Measurements from ENCODE around the gene PLPP3.

PLPP3 gene

DNA sequence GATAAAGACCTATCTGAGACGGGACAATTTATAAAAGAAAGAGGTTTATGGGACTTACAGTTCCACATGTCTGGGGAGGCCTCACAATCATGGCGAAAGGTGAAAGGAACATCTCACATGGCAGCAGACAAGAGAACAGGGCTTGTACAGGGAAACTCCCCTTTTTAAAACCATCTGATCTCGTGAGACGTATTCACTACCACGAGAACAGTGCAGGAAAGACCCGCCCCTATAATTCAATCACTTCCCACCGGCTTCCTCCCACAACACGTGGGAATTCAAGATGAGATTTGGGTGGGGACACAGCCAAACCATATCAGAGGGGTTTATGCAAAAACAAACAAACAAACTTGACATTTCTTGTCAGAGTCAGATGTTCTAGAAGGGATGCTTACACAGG lies 89.7 kb downstream of the PLPP3 start:
- Histone ChIP-seq H3K36me3 (ENCODE audit: control insufficient read depth, insufficient read depth, low read length) (peaks cover 7% of the 10 kb centered on the region), H3K27me3 (ENCODE audit: control insufficient read depth, insufficient read depth, low read length, poor library complexity, severe bottlenecking) (no peaks in the 10 kb centered on the region), H3K4me1 (ENCODE audit: control insufficient read depth, insufficient read depth, low read length) (peaks cover 12% of the 10 kb centered on the region), H3K27ac (ENCODE audit: insufficient read depth, low read depth, low read length, poor library complexity, severe bottlenecking) (no peak overlapping the region), H3K9me3 (ENCODE audit: control insufficient read depth, low read length) (no peaks in the 10 kb centered on the region), H3K4me3 (ENCODE audit: insufficient read depth, low read depth, low read length) (no peak overlapping the region)
- WGBS, 2 experiments, result 89 to 91% methylated on average over 8 of the region's 8 CpGs

DNA sequence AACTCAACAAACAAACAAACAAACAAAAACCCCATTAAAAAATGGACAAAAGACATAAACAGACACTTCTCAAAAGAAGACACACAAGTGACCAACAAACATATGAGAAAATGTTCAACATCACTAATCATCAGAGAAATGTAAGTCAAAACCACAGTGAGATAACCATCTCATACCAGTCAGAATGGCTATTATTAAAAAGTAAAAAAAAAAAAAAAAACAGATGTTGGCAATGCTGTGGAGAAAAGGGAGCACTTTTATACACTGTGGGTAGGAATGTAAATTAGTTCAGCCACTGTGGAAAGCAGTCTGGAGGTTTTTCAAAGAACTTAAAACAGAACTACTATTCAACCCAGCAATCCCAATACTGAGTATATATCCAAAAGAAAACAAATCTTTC lies 94.7 kb downstream of the PLPP3 start:
- Histone ChIP-seq H3K27ac (ENCODE audit: insufficient read depth, low read depth, low read length, poor library complexity, severe bottlenecking) (no peak overlapping the region), H3K27me3 (ENCODE audit: control insufficient read depth, insufficient read depth, low read length, poor library complexity, severe bottlenecking) (no peaks in the 10 kb centered on the region), H3K4me3 (ENCODE audit: insufficient read depth, low read depth, low read length) (no peak overlapping the region), H3K36me3 (ENCODE audit: control insufficient read depth, insufficient read depth, low read length) (no peaks in the 10 kb centered on the region), H3K9me3 (ENCODE audit: control insufficient read depth, low read length) (no peaks in the 10 kb centered on the region), H3K4me1 (ENCODE audit: control insufficient read depth, insufficient read depth, low read length) (no peaks in the 10 kb centered on the region)

DNA sequence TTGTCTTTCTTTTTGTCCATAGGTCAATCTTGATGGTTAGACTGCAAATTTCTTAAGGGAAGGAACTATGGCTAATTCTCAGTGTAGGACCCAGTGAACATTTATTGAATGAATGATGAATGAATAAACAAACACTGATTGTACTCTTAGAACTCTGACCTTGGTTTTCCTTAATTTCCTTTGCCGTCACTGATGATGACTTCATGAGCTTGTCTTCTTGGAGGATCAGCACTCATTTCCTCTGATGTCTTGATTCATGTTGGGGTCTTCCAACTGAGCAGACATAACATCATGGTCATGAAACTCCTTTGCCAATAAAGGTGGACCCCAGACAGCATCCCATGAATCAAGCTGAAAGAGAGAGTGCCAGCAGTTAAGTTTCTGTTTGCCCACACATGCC lies 96.3 kb downstream of the PLPP3 start:
- Histone ChIP-seq H3K27ac (ENCODE audit: insufficient read depth, low read depth, low read length, poor library complexity, severe bottlenecking) (no peak overlapping the region), H3K4me1 (ENCODE audit: control insufficient read depth, insufficient read depth, low read length) (no peaks in the 10 kb centered on the region), H3K27me3 (ENCODE audit: control insufficient read depth, insufficient read depth, low read length, poor library complexity, severe bottlenecking) (no peaks in the 10 kb centered on the region), H3K36me3 (ENCODE audit: control insufficient read depth, insufficient read depth, low read length) (no peaks in the 10 kb centered on the region), H3K4me3 (ENCODE audit: insufficient read depth, low read depth, low read length) (no peak overlapping the region), H3K9me3 (ENCODE audit: control insufficient read depth, low read length) (no peaks in the 10 kb centered on the region)
- 97 to 100% methylated on average over 1 of the region's 1 CpG for WGBS, 2 experiments

DNA sequence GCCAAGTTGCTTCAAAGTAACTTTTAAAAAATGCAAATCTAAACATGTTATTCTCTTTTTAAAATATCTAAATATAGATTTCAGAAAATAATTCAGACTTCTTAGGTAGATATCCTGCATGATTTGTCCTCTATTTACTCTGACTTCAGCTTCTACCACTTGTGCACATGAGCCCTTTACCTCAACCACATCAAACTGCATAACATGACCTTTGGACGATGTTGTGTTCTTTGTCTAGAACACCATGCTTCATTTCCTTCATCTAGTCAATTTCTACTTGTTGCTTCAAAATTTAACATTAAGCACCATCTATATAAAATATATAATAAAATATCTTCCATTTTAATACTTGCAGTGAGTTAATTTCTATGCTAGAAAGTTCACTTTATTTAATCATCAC lies 96.9 kb downstream of the PLPP3 start:
- 96 to 100% methylated on average over 1 of the region's 1 CpG for WGBS, 2 experiments
- no peaks in the 10 kb centered on the region for H3K9me3 ChIP-seq (ENCODE audit: control insufficient read depth, low read length)
- H3K27me3 ChIP-seq (ENCODE audit: control insufficient read depth, insufficient read depth, low read length, poor library complexity, severe bottlenecking), result no peaks in the 10 kb centered on the region

DNA sequence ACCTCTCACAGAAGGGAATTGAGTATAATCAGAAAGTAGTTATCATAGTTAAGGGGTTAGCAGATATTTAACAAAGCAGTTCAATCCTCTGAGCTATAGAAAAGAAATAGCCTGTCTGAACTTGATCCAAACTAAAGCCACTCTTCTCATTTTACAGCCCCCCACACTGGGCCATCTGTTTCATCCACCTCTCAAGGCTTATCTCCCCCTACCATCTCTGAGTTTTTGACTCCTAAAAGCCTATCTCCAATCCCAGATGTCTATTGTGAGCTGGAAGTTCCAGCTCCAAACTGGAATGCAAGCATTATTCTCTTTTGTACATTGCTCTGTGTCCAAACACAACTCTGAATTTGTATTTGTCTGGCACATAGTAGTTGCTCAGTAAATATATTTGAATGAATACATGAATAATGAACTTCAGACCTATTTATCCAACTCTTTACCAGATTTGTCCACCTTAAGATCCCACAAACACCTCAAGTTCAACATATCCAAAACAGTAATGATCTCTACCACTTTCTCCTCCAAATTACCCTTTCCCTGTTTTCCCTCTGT lies 98.1 kb downstream of the PLPP3 start:
- no peaks in the 10 kb centered on the region for H3K9me3 ChIP-seq (ENCODE audit: control insufficient read depth, low read length)
- no peaks in the 10 kb centered on the region for H3K27me3 ChIP-seq (ENCODE audit: control insufficient read depth, insufficient read depth, low read length, poor library complexity, severe bottlenecking)
- no peak overlapping the region for H3K27ac ChIP-seq (ENCODE audit: insufficient read depth, low read depth, low read length, poor library complexity, severe bottlenecking)
- H3K4me1 ChIP-seq (ENCODE audit: control insufficient read depth, insufficient read depth, low read length), result peaks cover 5% of the 10 kb centered on the region
- no peak overlapping the region for H3K4me3 ChIP-seq (ENCODE audit: insufficient read depth, low read depth, low read length)
- no peaks in the 10 kb centered on the region for H3K36me3 ChIP-seq (ENCODE audit: control insufficient read depth, insufficient read depth, low read length)

More for the DNA sequence above, 96.9 kb downstream of the PLPP3 start:
- no peaks in the 10 kb centered on the region for H3K36me3 ChIP-seq (ENCODE audit: control insufficient read depth, insufficient read depth, low read length)
- H3K27ac ChIP-seq (ENCODE audit: insufficient read depth, low read depth, low read length, poor library complexity, severe bottlenecking), result no peak overlapping the region
- H3K4me1 ChIP-seq (ENCODE audit: control insufficient read depth, insufficient read depth, low read length), result no peaks in the 10 kb centered on the region
- H3K4me3 ChIP-seq (ENCODE audit: insufficient read depth, low read depth, low read length), result no peak overlapping the region

DNA sequence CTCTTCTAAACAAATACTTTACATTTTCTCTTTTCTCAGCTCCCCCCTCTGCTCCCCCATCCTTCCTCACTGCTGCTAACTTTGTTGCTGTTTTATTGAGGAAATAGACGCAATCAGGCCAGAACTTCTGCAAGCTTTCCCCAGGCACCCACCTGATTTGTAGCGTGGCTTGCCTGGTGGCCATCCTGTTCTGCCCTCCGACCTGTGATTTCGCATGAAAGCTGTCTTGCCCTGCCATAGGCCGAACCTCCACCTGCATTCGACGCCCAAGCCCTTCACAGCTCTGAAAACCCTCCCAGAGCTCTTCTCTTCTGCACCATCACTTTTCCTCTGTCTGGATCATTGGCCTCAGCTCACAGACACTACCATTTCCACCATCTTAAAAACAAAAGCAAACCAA lies 100.6 kb downstream of the PLPP3 start:
- Histone ChIP-seq H3K9me3 (ENCODE audit: control insufficient read depth, low read length) (no peaks in the 10 kb centered on the region), H3K27ac (ENCODE audit: insufficient read depth, low read depth, low read length, poor library complexity, severe bottlenecking) (no peak overlapping the region), H3K27me3 (ENCODE audit: control insufficient read depth, insufficient read depth, low read length, poor library complexity, severe bottlenecking) (no peaks in the 10 kb centered on the region), H3K4me3 (ENCODE audit: insufficient read depth, low read depth, low read length) (no peak overlapping the region), H3K4me1 (ENCODE audit: control insufficient read depth, insufficient read depth, low read length) (peaks cover 5% of the 10 kb centered on the region), H3K36me3 (ENCODE audit: control insufficient read depth, insufficient read depth, low read length) (no peaks in the 10 kb centered on the region)
- 90 to 91% methylated on average over 7 of the region's 7 CpGs for WGBS, 2 experiments

DNA sequence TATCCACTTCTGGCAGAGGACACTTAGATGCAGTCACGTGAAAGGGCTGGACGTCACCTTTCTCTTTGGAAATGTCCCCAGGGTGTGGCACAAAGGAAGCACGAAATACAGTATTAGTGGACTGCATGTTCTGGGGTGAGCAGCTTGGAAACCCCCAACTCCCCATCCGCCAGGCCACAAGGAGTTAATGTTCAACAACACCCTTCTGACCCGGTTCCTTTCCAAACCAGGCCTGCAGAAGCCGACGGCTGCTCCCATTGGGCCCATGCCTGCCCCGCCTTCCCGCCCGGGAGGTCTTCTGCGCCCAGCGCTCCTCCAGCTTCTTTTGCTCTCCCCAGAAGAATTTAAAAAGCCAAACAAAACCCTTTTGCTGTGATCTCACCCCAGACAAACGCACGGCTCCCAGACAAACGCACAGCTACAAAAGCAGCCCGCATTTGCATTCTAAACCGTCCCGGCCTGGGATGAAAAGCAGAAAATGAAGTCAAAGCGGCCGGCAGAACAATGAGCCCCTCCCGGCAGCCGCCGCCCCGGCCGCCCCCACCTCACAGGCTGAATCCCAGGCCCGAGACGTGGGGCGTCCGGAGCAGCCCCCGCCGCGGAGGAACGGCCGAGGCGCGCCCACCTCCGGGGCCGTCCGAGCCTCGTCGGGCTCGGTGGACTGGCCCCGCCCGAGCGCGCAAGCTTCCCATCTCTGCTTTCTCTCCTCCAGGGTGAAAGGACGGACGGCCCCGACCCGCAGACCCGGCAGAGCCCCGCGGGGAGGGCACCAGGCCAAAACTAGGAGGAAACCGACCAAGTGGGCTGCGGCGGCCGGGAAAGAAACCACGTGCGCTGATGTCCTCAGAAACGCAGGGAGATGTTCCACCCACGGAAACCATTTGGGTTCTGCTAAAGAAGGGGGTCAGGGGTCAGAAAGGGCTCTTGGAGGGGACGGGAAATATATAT lies 101.9 kb downstream of the PLPP3 start:
- Histone ChIP-seq H3K4me1 (ENCODE audit: control insufficient read depth, insufficient read depth, low read length) (peaks cover 5% of the 10 kb centered on the region), H3K4me3 (ENCODE audit: insufficient read depth, low read depth, low read length) (peak overlapping the region; percentile 46), H3K27ac (ENCODE audit: insufficient read depth, low read depth, low read length, poor library complexity, severe bottlenecking) (peak overlapping the region; percentile 69), H3K9me3 (ENCODE audit: control insufficient read depth, low read length) (no peaks in the 10 kb centered on the region), H3K27me3 (ENCODE audit: control insufficient read depth, insufficient read depth, low read length, poor library complexity, severe bottlenecking) (no peaks in the 10 kb centered on the region), H3K36me3 (ENCODE audit: control insufficient read depth, insufficient read depth, low read length) (no peaks in the 10 kb centered on the region)
- WGBS, 2 experiments, result 4% methylated on average over 61 of the region's 62 CpGs

DNA sequence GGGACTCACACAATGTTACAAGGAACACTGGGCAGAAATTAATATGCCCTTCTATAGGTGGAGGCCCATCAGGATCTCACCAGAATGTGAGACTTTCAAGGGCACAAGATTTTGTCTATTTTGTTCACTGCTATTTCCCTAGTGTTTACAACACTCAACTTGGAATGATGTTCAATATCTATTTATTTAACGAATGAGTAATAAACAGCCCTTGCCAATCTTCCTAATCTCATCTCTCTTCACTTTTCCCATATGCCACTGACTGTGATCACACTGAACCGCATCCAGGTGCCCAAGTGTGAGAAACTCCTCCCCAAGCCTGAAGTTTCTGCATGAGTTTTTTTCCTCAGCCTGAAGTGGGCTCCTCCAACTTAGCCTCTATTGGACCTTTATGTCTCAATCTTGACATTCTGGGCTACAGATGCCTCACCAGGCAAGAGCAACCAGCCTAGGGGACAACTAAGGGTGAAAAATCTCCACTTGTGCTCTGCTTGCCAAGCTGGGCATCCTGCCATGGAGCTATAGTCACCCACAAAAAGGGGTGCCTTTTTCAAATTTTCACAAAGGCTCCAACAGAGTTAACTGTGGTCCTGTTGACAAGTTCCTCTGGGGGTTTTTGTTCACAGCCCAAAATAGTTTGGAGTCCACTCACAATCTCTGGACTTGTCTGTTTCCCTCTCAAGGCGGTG lies 105.6 kb downstream of the PLPP3 start:
- Histone ChIP-seq H3K4me3 (ENCODE audit: insufficient read depth, low read depth, low read length) (no peak overlapping the region), H3K4me1 (ENCODE audit: control insufficient read depth, insufficient read depth, low read length) (peaks cover 5% of the 10 kb centered on the region), H3K36me3 (ENCODE audit: control insufficient read depth, insufficient read depth, low read length) (no peaks in the 10 kb centered on the region), H3K27me3 (ENCODE audit: control insufficient read depth, insufficient read depth, low read length, poor library complexity, severe bottlenecking) (no peaks in the 10 kb centered on the region), H3K27ac (ENCODE audit: insufficient read depth, low read depth, low read length, poor library complexity, severe bottlenecking) (no peak overlapping the region), H3K9me3 (ENCODE audit: control insufficient read depth, low read length) (no peaks in the 10 kb centered on the region)
- WGBS, 2 experiments, result 89 to 95% methylated on average over 3 of the region's 3 CpGs

DNA sequence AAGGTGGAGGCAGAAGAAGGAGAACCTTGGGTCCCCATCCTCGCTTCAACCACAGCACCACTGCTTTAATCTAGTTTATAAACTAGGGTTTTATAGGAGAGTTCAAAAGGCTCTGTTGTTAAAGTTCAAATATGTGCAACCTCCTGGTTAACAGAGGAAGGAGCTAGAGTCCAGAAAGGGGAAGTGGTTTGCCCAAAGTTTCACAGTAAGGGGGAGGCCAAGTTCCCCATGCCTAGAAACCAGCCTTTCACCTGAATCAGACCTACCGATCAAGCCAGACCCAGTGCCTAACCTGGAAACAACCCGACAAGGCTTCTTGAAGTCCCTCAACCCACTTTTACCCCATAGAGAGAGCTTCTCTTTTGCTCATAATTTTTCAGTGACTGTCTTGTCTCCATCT lies 106.5 kb downstream of the PLPP3 start:
- no peaks in the 10 kb centered on the region for H3K27me3 ChIP-seq (ENCODE audit: control insufficient read depth, insufficient read depth, low read length, poor library complexity, severe bottlenecking)
- no peaks in the 10 kb centered on the region for H3K36me3 ChIP-seq (ENCODE audit: control insufficient read depth, insufficient read depth, low read length)
- WGBS, 2 experiments, result 94 to 97% methylated on average over 2 to 3 of the region's 3 CpGs
- no peak overlapping the region for H3K27ac ChIP-seq (ENCODE audit: insufficient read depth, low read depth, low read length, poor library complexity, severe bottlenecking)
- H3K9me3 ChIP-seq (ENCODE audit: control insufficient read depth, low read length), result no peaks in the 10 kb centered on the region
- H3K4me1 ChIP-seq (ENCODE audit: control insufficient read depth, insufficient read depth, low read length), result peaks cover 5% of the 10 kb centered on the region
- no peak overlapping the region for H3K4me3 ChIP-seq (ENCODE audit: insufficient read depth, low read depth, low read length)

DNA sequence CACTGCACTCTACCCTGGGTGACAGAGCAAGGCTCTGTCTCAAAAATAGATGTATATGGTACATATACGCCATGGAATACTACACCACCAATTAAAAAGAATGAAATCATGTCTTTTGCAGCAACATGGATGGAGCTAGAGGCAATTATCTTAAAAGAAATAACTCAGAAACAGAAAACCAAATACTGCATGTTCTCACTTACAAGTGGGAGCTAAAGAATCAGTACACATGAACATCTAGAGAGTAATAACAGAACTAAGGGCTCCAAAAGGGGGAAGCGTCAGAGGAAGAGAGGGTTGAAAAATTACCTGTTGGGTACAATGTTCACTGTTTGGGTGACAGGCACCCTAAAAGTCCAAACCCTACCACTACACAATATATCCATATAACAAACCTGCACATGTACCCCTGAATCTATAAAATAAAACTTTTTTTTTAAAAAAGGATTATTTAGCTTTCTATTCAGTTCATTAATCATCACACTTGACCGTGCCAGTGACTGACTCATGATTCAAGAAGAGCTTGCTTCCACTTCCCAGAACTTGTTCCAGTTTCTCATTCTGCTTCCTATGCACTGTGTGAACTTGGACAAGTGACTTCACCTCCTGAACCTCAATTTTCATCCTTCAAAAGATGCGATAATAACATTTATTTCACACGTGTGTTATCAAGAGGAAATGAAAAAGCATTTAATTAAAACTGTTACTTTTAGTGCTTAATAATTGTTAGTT lies 109.6 kb downstream of the PLPP3 start:
- Histone ChIP-seq H3K27ac (ENCODE audit: insufficient read depth, low read depth, low read length, poor library complexity, severe bottlenecking) (no peak overlapping the region), H3K36me3 (ENCODE audit: control insufficient read depth, insufficient read depth, low read length) (no peaks in the 10 kb centered on the region), H3K4me1 (ENCODE audit: control insufficient read depth, insufficient read depth, low read length) (no peaks in the 10 kb centered on the region), H3K4me3 (ENCODE audit: insufficient read depth, low read depth, low read length) (no peak overlapping the region), H3K27me3 (ENCODE audit: control insufficient read depth, insufficient read depth, low read length, poor library complexity, severe bottlenecking) (no peaks in the 10 kb centered on the region), H3K9me3 (ENCODE audit: control insufficient read depth, low read length) (no peaks in the 10 kb centered on the region)
- 99% methylated on average over 3 to 5 of the region's 5 CpGs for WGBS, 2 experiments
